Measurements from ENCODE around the gene SERPINB7. TPM values are rescaled to one million over a fixed set of nuclear protein-coding genes. Genes with fewer than 3 reads are reported as not detected.

SERPINB7 gene
- total and polyA plus RNA-seq, 2 of the 8 experiments (the other 6 are each of a cell fraction or from before 2014, with no cell fraction given): not detected

- TF ChIP-seq CHD7 (IDR thresholded peaks at IDR 0.05; ENCODE audit: insufficient replicate concordance, low read length) (no peak), RXRA (IDR thresholded peaks at IDR 0.05; ENCODE audit: insufficient read depth, low read depth, low read length) (no peak), SAP30 (IDR thresholded peaks at IDR 0.05; ENCODE audit: insufficient read depth, insufficient replicate concordance, low read length) (no peak), CREB1 (IDR thresholded peaks at IDR 0.05) (no peak), HDAC2 (IDR thresholded peaks at IDR 0.05; ENCODE audit: borderline replicate concordance in 1 of 2, low read depth in 2 of 2, low read length in 2 of 2) (no peak), TCF12 (IDR thresholded peaks at IDR 0.05; ENCODE audit: low read depth, low read length) (no peak)
These were observed 67.8 kb downstream of the SERPINB7 start (continued) for GRCh38 chr18:63843008-63843407.

Data from H1 (cell line).